Measurements from ENCODE around the gene PPP2R5E.
"Not testable (repeated sequence)": the region's sequence is repeated elsewhere in the genome, so short reads cannot be mapped to it uniquely, and the experiment has no call there.

PPP2R5E gene

GRCh38 chr14:63543000-63543825, at the start of gene PPP2R5E:
TSS of gene PPP2R5E (minus strand) at chr14:63543377. CDS start at chr14:63539685, 3,692 bp downstream.
- peak; percentile 99 for DNase-seq (ENCODE audit: low read depth)

- not testable (repeated sequence) for DNase-seq (ENCODE audit: low read depth)
These were observed 39.9 kb upstream of the PPP2R5E start for GRCh38 chr14:63583046-63583445.

- no peak for DNase-seq (ENCODE audit: low read depth)
These were observed 38.3 kb upstream of the PPP2R5E start for GRCh38 chr14:63581491-63581890.

GRCh38 chr14:63578300-63578699, 35.1 kb upstream of the PPP2R5E start:
- DNase-seq (ENCODE audit: low read depth), result no peak

- no peak for DNase-seq (ENCODE audit: low read depth)
These were observed 30.4 kb upstream of the PPP2R5E start for GRCh38 chr14:63573581-63573980.

- no peak for DNase-seq (ENCODE audit: low read depth)
These were observed 22.3 kb upstream of the PPP2R5E start for GRCh38 chr14:63565448-63565847.

- peak; percentile 23 for DNase-seq (ENCODE audit: low read depth)
These were observed 21.1 kb upstream of the PPP2R5E start for GRCh38 chr14:63564318-63564717.

GRCh38 chr14:63563370-63564026, 20.3 kb upstream of the PPP2R5E start:
- peak; percentile 49 for DNase-seq (ENCODE audit: low read depth)

- no peak for DNase-seq (ENCODE audit: low read depth)
These were observed 19.2 kb upstream of the PPP2R5E start for GRCh38 chr14:63562405-63562804.

GRCh38 chr14:63555572-63555971, 12.4 kb upstream of the PPP2R5E start:
- DNase-seq (ENCODE audit: low read depth), result no peak

- DNase-seq (ENCODE audit: low read depth), result peak; percentile 65
These were observed 8.2 kb upstream of the PPP2R5E start for GRCh38 chr14:63551332-63551731.

GRCh38 chr14:63547798-63548335, 4.7 kb upstream of the PPP2R5E start:
- no peak for DNase-seq (ENCODE audit: low read depth)

GRCh38 chr14:63545431-63545830, 2.3 kb upstream of the PPP2R5E start:
- no peak for DNase-seq (ENCODE audit: low read depth)

GRCh38 chr14:63544591-63545299, 1.6 kb upstream of the PPP2R5E start:
- peak; percentile 33 for DNase-seq (ENCODE audit: low read depth)

- DNase-seq (ENCODE audit: low read depth), result no peak
These were observed 739 bp upstream of the PPP2R5E start for GRCh38 chr14:63543826-63544406.

- no peak for DNase-seq (ENCODE audit: low read depth)
These were observed 762 bp downstream of the PPP2R5E start for GRCh38 chr14:63542231-63542999.

- no peak for DNase-seq (ENCODE audit: low read depth)
These were observed 7.3 kb downstream of the PPP2R5E start for GRCh38 chr14:63535918-63536317.

GRCh38 chr14:63533474-63533873, 9.7 kb downstream of the PPP2R5E start:
- DNase-seq (ENCODE audit: low read depth), result no peak

GRCh38 chr14:63524537-63525155, 18.5 kb downstream of the PPP2R5E start:
- DNase-seq (ENCODE audit: low read depth), result no peak

GRCh38 chr14:63523735-63524426, 19.3 kb downstream of the PPP2R5E start:
- no peak for DNase-seq (ENCODE audit: low read depth)
